WTC11 (cell line): ENCODE data around the gene HSF2BP.

Experiments
- AFF4 ChIP-seq: sonication (generic); formaldehyde crosslinking; IDR thresholded peaks from 2 replicates; pipeline ENCODE4 v1.8.1; 2023; ENCODE audit warnings: mild to moderate bottlenecking, missing genetic modification reagents, borderline replicate concordance
- CTCF ChIP-seq: fragments of 200-600 bp; IDR thresholded peaks from 2 replicates; pipeline ENCODE4 v1.8.0; 2022; ENCODE audit warnings: antibody characterized with exemption
- EMX1 ChIP-seq: fragments of 250-450 bp; sonication (Bioruptor Pico); IDR thresholded peaks from 2 replicates; pipeline ENCODE4 v1.8.0; 2021; ENCODE audit warnings: mild to moderate bottlenecking
- GTF2I ChIP-seq: fragments of 250-450 bp; sonication (Bioruptor Pico); conservative IDR thresholded peaks from 2 replicates; pipeline ENCODE4 v1.4.0; 2021; ENCODE audit warnings: mild to moderate bottlenecking
- ZNF232 ChIP-seq: sonication (generic); formaldehyde crosslinking; IDR thresholded peaks from 2 replicates; pipeline ENCODE4 v1.8.0; 2022; ENCODE audit warnings: mild to moderate bottlenecking, missing genetic modification reagents
- TF ChIP-seq, protein P1 (sequence below): sonication (generic); formaldehyde crosslinking; IDR thresholded peaks from 2 replicates; pipeline ENCODE4 v1.8.0; 2022; ENCODE audit warnings: mild to moderate bottlenecking, missing genetic modification reagents
- TF ChIP-seq, protein P2 (sequence below): sonication (generic); formaldehyde crosslinking; IDR thresholded peaks from 2 replicates; pipeline ENCODE4 v1.8.1; 2023; ENCODE audit warnings: mild to moderate bottlenecking, missing genetic modification reagents, moderate library complexity

GRCh38 chr21:43699933-43700599, 40.8 kb upstream of the HSF2BP start:
- TF ChIP-seq ZNF232 (CRISPR knock-in tag) (no peak), CTCF (no peak), EMX1 (CRISPR knock-in tag) (no peak), GTF2I (CRISPR knock-in tag) (no peak), AFF4 (CRISPR knock-in tag) (no peak)
- TF ChIP-seq, protein P1, sequence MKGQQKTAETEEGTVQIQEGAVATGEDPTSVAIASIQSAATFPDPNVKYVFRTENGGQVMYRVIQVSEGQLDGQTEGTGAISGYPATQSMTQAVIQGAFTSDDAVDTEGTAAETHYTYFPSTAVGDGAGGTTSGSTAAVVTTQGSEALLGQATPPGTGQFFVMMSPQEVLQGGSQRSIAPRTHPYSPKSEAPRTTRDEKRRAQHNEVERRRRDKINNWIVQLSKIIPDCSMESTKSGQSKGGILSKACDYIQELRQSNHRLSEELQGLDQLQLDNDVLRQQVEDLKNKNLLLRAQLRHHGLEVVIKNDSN (CRISPR knock-in tag) = no peak
- TF ChIP-seq, protein P2, sequence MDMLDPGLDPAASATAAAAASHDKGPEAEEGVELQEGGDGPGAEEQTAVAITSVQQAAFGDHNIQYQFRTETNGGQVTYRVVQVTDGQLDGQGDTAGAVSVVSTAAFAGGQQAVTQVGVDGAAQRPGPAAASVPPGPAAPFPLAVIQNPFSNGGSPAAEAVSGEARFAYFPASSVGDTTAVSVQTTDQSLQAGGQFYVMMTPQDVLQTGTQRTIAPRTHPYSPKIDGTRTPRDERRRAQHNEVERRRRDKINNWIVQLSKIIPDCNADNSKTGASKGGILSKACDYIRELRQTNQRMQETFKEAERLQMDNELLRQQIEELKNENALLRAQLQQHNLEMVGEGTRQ = no peak
